HUES6 (cell line): ENCODE results near the gene CFAP298.
"Not testable (repeated sequence)": the region's sequence is repeated elsewhere in the genome, so short reads cannot be mapped to it uniquely, and the experiment has no call there.

Experiments
- H3K27ac ChIP-seq: 2 replicates; pipeline ENCODE4 v1.7.0; 2013; ENCODE audit warnings: low read depth, mild to moderate bottlenecking, low read length, inconsistent platforms
- H3K27me3 ChIP-seq: 2 replicates; pipeline ENCODE4 v1.6.1; 2013; ENCODE audit warnings: low read length; ENCODE audit not compliant: control insufficient read depth, insufficient read depth
- H3K36me3 ChIP-seq: 2 replicates; pipeline ENCODE4 v1.6.1; 2013; ENCODE audit warnings: low read length; ENCODE audit not compliant: control insufficient read depth, insufficient read depth
- H3K4me1 ChIP-seq: 2 replicates; pipeline ENCODE4 v1.6.1; 2013; ENCODE audit warnings: low read length; ENCODE audit not compliant: control insufficient read depth, insufficient read depth
- H3K4me3 ChIP-seq: 2 replicates; pipeline ENCODE4 v1.5.1; 2013; ENCODE audit warnings: low read depth, low read length
- H3K9ac ChIP-seq: one replicate; pipeline ENCODE4 v1.6.1; 2013; ENCODE audit warnings: mild to moderate bottlenecking, low read length
- H3K9me3 ChIP-seq: 2 replicates; pipeline ENCODE4 v1.6.1; 2013; ENCODE audit warnings: low read depth, low read length; ENCODE audit not compliant: control insufficient read depth, insufficient read depth

CFAP298 gene

GRCh38 chr21:32565856-32566465 lies 46.2 kb downstream of the CFAP298 start:
- Histone ChIP-seq H3K9me3 (peaks cover 7% of the 10 kb centered on the region), H3K36me3 (no peaks in the 10 kb centered on the region), H3K4me3 (no peak overlapping the region), H3K9ac (no peak overlapping the region), H3K27me3 (peaks cover 3% of the 10 kb centered on the region; the same call in 1 of the 2 replicates), H3K27ac (no peak overlapping the region), H3K4me1 (peaks cover 20% of the 10 kb centered on the region)

GRCh38 chr21:32562915-32563314 lies 49.3 kb downstream of the CFAP298 start:
- H3K4me3 ChIP-seq, result no peak overlapping the region
- H3K27me3 ChIP-seq, result no peaks in the 10 kb centered on the region
- peaks cover 7% of the 10 kb centered on the region for H3K9me3 ChIP-seq
- no peaks in the 10 kb centered on the region for H3K36me3 ChIP-seq
- H3K27ac ChIP-seq, result peak overlapping the region; percentile 86; the same call in 1 of the 2 replicates
- peaks cover 30% of the 10 kb centered on the region for H3K4me1 ChIP-seq
- H3K9ac ChIP-seq, result no peak overlapping the region

GRCh38 chr21:32562426-32562825 lies 49.8 kb downstream of the CFAP298 start:
- Histone ChIP-seq H3K4me1 (peaks cover 32% of the 10 kb centered on the region), H3K36me3 (no peaks in the 10 kb centered on the region)

GRCh38 chr21:32561476-32561875 lies 50.7 kb downstream of the CFAP298 start:
- not testable (repeated sequence) for H3K27me3 ChIP-seq

More at GRCh38 chr21:32562426-32562825, 49.8 kb downstream of the CFAP298 start:
- H3K27me3 ChIP-seq, result no peaks in the 10 kb centered on the region
- H3K4me3 ChIP-seq, result no peak overlapping the region
- H3K9ac ChIP-seq, result peak overlapping the region; percentile 57
- peaks cover 7% of the 10 kb centered on the region for H3K9me3 ChIP-seq
- peak overlapping the region; percentile 86 for H3K27ac ChIP-seq

DNA sequence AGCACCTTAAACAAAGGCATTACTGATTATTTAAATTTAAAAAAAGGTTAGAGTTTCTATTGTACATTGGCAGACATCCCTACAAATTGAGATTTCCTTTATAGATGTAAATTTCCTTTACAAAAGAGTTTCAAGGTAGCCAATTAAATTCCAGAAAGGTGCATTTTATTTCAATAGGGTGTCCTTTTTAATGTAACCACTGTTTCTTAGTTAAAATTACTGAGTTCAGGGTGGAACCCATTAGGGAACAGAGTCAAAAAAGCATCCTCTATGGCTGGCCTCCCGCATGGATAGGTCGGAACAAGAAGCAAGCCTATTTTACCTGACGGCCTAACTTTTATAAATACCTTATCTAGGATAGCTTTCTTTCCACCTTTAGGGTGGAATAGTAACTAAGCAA lies 51.3 kb downstream of the CFAP298 start:
- H3K36me3 ChIP-seq, result no peaks in the 10 kb centered on the region
- 0 out of 2 replicates have a peak overlapping the region, but pooled peaks have one; percentile 27 for H3K4me3 ChIP-seq

More at GRCh38 chr21:32561476-32561875, 50.7 kb downstream of the CFAP298 start:
- peaks cover 36% of the 10 kb centered on the region for H3K4me1 ChIP-seq
- H3K4me3 ChIP-seq, result peak overlapping the region; percentile 27
- H3K9me3 ChIP-seq, H3K36me3 ChIP-seq: not testable (repeated sequence)
- peak overlapping the region; percentile 57 for H3K9ac ChIP-seq
- H3K27ac ChIP-seq, result peak overlapping the region; percentile 86

DNA sequence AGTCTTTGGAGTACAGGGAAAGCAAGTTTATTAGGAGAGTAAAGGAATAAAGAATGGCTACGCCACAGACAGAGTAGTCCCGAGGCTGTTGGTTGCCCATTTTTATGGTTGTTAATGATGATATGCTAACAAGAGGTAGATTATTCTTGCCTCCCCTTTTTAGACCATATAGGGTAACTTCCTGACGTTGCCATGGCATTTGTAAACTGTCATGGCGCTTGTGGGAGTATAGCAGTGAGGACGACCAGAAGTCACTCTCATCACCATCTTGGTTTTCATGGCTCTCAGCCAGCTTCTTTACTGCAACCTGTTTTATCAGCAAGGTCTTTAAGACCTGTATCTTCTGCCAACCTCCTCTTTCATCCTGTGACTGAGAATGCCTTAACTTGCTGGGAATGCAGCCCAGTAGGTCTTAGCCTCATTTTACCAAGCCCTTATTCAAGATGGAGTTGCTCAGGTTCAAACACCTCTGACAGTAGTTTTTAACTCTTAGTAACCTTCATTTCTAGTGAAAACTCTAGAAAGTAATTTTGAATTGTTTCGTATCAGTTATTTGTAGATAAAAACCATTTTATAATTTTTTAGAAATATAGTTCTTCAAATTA lies 53.1 kb downstream of the CFAP298 start:
- peaks cover 38% of the 10 kb centered on the region for H3K4me1 ChIP-seq
- H3K27me3 ChIP-seq, result no peaks in the 10 kb centered on the region
- no peak overlapping the region for H3K27ac ChIP-seq
- no peak overlapping the region for H3K9ac ChIP-seq
- no peaks in the 10 kb centered on the region for H3K36me3 ChIP-seq
- H3K9me3 ChIP-seq, result no peaks in the 10 kb centered on the region; the same call in 1 of the 2 replicates
- H3K4me3 ChIP-seq, result no peak overlapping the region

More for the DNA sequence above, 51.3 kb downstream of the CFAP298 start:
- no peaks in the 10 kb centered on the region for H3K27me3 ChIP-seq
- H3K9me3 ChIP-seq, result peaks cover 7% of the 10 kb centered on the region
- H3K27ac ChIP-seq, result peak overlapping the region; percentile 86
- peak overlapping the region; percentile 3 for H3K9ac ChIP-seq
- peaks cover 38% of the 10 kb centered on the region for H3K4me1 ChIP-seq

DNA sequence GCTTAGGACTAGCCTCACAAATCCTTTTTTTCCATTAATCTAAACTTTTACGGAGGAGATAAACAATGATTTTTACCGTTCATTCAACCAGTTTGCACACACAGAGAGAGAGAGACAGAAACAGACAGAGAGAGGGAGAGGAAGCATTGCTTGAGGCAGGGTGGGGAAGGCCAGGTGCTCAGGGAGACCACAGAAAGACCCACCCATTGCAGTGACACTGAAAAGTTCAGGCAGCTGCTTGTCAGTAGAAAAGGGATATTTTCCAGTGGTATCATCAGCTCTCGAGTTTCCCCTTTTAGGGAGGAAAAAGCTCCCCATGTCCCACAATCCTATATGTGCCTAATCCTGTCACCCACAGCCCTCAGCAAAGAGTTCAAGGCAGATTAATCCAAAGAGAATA lies 54.1 kb downstream of the CFAP298 start:
- Histone ChIP-seq H3K27ac (no peak overlapping the region), H3K36me3 (no peaks in the 10 kb centered on the region), H3K9ac (no peak overlapping the region), H3K4me3 (no peak overlapping the region), H3K4me1 (peaks cover 38% of the 10 kb centered on the region), H3K27me3 (no peaks in the 10 kb centered on the region), H3K9me3 (no peaks in the 10 kb centered on the region)

- Histone ChIP-seq H3K36me3 (no peaks in the 10 kb centered on the region), H3K27ac (no peak overlapping the region), H3K9me3 (no peaks in the 10 kb centered on the region), H3K4me3 (no peak overlapping the region), H3K4me1 (peaks cover 19% of the 10 kb centered on the region), H3K27me3 (no peaks in the 10 kb centered on the region), H3K9ac (no peak overlapping the region)
Measured at GRCh38 chr21:32554832-32555638, 57.1 kb downstream of the CFAP298 start.

DNA sequence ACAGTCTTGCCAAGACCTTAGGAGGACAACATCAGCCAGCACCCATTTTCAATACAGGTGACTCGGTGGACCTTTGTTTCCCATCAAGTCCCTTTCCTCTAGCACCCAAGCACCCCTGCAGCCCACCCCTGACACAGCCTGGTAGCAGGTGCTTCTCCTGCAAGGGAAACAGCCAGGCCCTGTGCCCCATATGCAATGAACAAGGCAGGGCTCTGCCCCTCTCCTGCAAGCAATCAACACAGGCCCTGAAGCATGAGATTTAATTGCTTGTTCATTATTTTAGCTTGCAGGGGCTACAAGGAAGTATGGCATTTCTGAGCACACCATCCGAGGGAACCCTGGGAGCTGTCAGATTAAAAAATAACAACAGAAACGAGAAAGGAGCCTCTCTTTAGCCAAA lies 62.3 kb downstream of the CFAP298 start:
- Histone ChIP-seq H3K36me3 (no peaks in the 10 kb centered on the region), H3K9ac (no peak overlapping the region), H3K27ac (no peak overlapping the region), H3K9me3 (no peaks in the 10 kb centered on the region), H3K4me1 (peaks cover 8% of the 10 kb centered on the region), H3K4me3 (no peak overlapping the region), H3K27me3 (no peaks in the 10 kb centered on the region)

DNA sequence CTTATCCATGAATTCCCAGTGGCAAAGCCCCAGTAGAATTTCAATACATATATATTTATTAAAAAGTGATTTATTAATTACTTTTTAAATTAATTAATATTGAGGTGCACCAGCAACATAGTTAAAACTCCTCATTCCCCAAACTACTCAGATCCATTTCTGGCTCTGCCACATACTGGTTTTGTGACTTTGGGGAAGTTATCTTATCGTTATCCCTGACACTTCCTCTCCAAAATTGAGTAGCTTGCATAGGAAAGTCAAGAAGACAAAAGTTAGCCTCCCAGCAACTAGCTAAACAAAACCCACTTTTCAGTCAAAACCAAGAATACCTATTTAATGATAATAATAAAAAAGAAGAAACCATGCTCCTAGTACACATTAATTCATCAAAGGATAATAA lies 62.7 kb downstream of the CFAP298 start:
- H3K27ac ChIP-seq, result no peak overlapping the region

More for the DNA sequence above, 62.7 kb downstream of the CFAP298 start:
- no peaks in the 10 kb centered on the region for H3K36me3 ChIP-seq
- no peak overlapping the region for H3K9ac ChIP-seq
- peaks cover 8% of the 10 kb centered on the region for H3K4me1 ChIP-seq
- H3K27me3 ChIP-seq, result no peaks in the 10 kb centered on the region
- no peaks in the 10 kb centered on the region for H3K9me3 ChIP-seq
- no peak overlapping the region for H3K4me3 ChIP-seq
